HG02852 (cell line): Measurements from ENCODE around the gene TTC38.

ENCODE experiments used
- ATAC-seq: cut with Tn5 transposase; IDR thresholded peaks from one replicate; pipeline ENCODE4 v1.9.1; 2021; ENCODE audit warnings: mild to moderate bottlenecking, moderate library complexity; ENCODE audit not compliant: unreplicated experiment

The TTC38 gene

GRCh38 chr22:46327691-46328465 lies 60.1 kb downstream of the TTC38 start:
- ATAC-seq, result no peak

- no peak for ATAC-seq
Observed at GRCh38 chr22:46328797-46329196, 61.0 kb downstream of the TTC38 start.

GRCh38 chr22:46329616-46330015 lies 61.8 kb downstream of the TTC38 start:
- no peak for ATAC-seq

GRCh38 chr22:46330426-46330825 lies 62.6 kb downstream of the TTC38 start:
- ATAC-seq, result no peak

- no peak for ATAC-seq
Observed at GRCh38 chr22:46331496-46331895, 63.7 kb downstream of the TTC38 start.

GRCh38 chr22:46335201-46336118 lies 67.7 kb downstream of the TTC38 start, which contains the start of gene TRMU:
TSS of gene TRMU (plus strand) at chr22:46335714. CDS start at chr22:46335765, 51 bp downstream.
- peak; percentile 90 for ATAC-seq

GRCh38 chr22:46336119-46337078 lies 68.6 kb downstream of the TTC38 start:
- ATAC-seq, result peak; percentile 13

GRCh38 chr22:46337870-46338269 lies 70.1 kb downstream of the TTC38 start:
- no peak for ATAC-seq

- no peak for ATAC-seq
Observed at GRCh38 chr22:46338636-46339035, 70.8 kb downstream of the TTC38 start.

- no peak for ATAC-seq
Observed at GRCh38 chr22:46339956-46340355, 72.1 kb downstream of the TTC38 start.

- ATAC-seq, result no peak
Observed at GRCh38 chr22:46340676-46341075, 72.9 kb downstream of the TTC38 start.
